DMS79 (cell line): ENCODE data around the gene OLFM4.
"Not testable (repeated sequence)": the region's sequence is repeated elsewhere in the genome, so short reads cannot be mapped to it uniquely, and the experiment has no call there.

ENCODE experiments used
- DNase-seq: peaks from one replicate; lab custom pipeline; 2025; lab: John Stamatoyannopoulos, UW

The OLFM4 gene

GRCh38 chr13:53028637-53029203 lies at the start of gene OLFM4:
Gene OLFM4, plus strand, starts transcription at chr13:53028813. Its CDS starts 24 bp downstream, at chr13:53028837.
- no peak for DNase-seq

GRCh38 chr13:52978989-52979388 lies 49.6 kb upstream of the OLFM4 start:
- DNase-seq: no peak

GRCh38 chr13:52980695-52981094 lies 47.9 kb upstream of the OLFM4 start:
- no peak for DNase-seq

- no peak for DNase-seq
Measured at GRCh38 chr13:52983836-52984235, 44.8 kb upstream of the OLFM4 start.

GRCh38 chr13:52984881-52985363 lies 43.7 kb upstream of the OLFM4 start:
- no peak for DNase-seq

- no peak for DNase-seq
Measured at GRCh38 chr13:52991344-52992020, 37.1 kb upstream of the OLFM4 start.

- DNase-seq: no peak
Measured at GRCh38 chr13:52992110-52992509, 36.5 kb upstream of the OLFM4 start.

- no peak for DNase-seq
Measured at GRCh38 chr13:52994051-52994450, 34.6 kb upstream of the OLFM4 start.

GRCh38 chr13:52994865-52995264 lies 33.7 kb upstream of the OLFM4 start:
- DNase-seq: no peak

GRCh38 chr13:52995946-52996345 lies 32.7 kb upstream of the OLFM4 start:
- no peak for DNase-seq

- DNase-seq: no peak
Measured at GRCh38 chr13:52997951-52998876, 30.4 kb upstream of the OLFM4 start.

GRCh38 chr13:52999093-52999696 lies 29.4 kb upstream of the OLFM4 start:
- no peak for DNase-seq

- no peak for DNase-seq
Measured at GRCh38 chr13:53001444-53002225, 27.0 kb upstream of the OLFM4 start.

- DNase-seq: no peak
Measured at GRCh38 chr13:53004573-53004972, 24.0 kb upstream of the OLFM4 start.

- no peak for DNase-seq
Measured at GRCh38 chr13:53005626-53006025, 23.0 kb upstream of the OLFM4 start.

GRCh38 chr13:53007872-53008271 lies 20.7 kb upstream of the OLFM4 start:
- no peak for DNase-seq

- peak; percentile 83 for DNase-seq
Measured at GRCh38 chr13:53010374-53011105, 18.1 kb upstream of the OLFM4 start.

- no peak for DNase-seq
Measured at GRCh38 chr13:53012707-53013106, 15.9 kb upstream of the OLFM4 start.

GRCh38 chr13:53013113-53013512 lies 15.5 kb upstream of the OLFM4 start:
- no peak for DNase-seq

GRCh38 chr13:53014018-53014417 lies 14.6 kb upstream of the OLFM4 start:
- not testable (repeated sequence) for DNase-seq
